Psoas muscle (tissue), 8 donors: ENCODE data around the gene SLC4A1AP. TPM values are rescaled to one million over a fixed set of nuclear protein-coding genes. Genes with fewer than 3 reads are reported as not detected.

ENCODE experiments used
- ATAC-seq, 4 donors: fragments of 200-7000 bp; cut with Tn5 transposase; one replicate each; pipeline ENCODE4 v1.9.1; 2020; ENCODE audit warnings: moderate library complexity in 3 of 4, mild to moderate bottlenecking in 2 of 4
- DNase-seq, 2 donors: peaks; one replicate each; pipeline ENCODE4 v3.0.0-alpha.2; 2020
- H3K27ac ChIP-seq: fragments of 200-600 bp; one replicate; pipeline ENCODE4 v1.8.0; 2022
- H3K27me3 ChIP-seq, 3 donors: fragments of 200-600 bp in 1 of 3; one replicate each; pipeline versions ENCODE4 v1.6.1 to v1.8.0; 2013 to 2022; ENCODE audit warnings: low read length in 2 of 3, mild to moderate bottlenecking in 2 of 3, moderate library complexity in 1 of 3; ENCODE audit not compliant: insufficient read depth in 3 of 3
- H3K36me3 ChIP-seq, 2 donors: fragments of 200-600 bp in 1 of 2; one replicate each; pipeline versions ENCODE4 v1.6.1 to v1.8.0; 2013 to 2022; ENCODE audit warnings: low read depth in 1 of 2, mild to moderate bottlenecking in 1 of 2, moderate library complexity in 1 of 2; ENCODE audit not compliant: insufficient read depth in 1 of 2
- H3K4me1 ChIP-seq: fragments of 200-600 bp; one replicate; pipeline ENCODE4 v1.8.0; 2022
- H3K4me3 ChIP-seq: fragments of 200-600 bp; one replicate; pipeline ENCODE4 v1.8.0; 2022; ENCODE audit warnings: mild to moderate bottlenecking
- H3K9me3 ChIP-seq: fragments of 200-600 bp; one replicate; pipeline ENCODE4 v1.8.0; 2022
- CTCF ChIP-seq: fragments of 200-600 bp; IDR thresholded peaks from one replicate; pipeline ENCODE4 v1.8.0; 2022; ENCODE audit warnings: antibody characterized with exemption
- WGBS, 3 donors: extraction: QIAGEN DNeasy Blood & Tissue Kit; methylation state at CpG; one replicate each; pipeline versions ENCODE4 v1.1.6 to v1.1.7; 2013; 5-methylcytosine and 5-hydroxymethylcytosine counted together
- intact Hi-C, 2 donors: fragments of 100-400 bp; cut with DNase I; formaldehyde crosslinking; loops; one replicate each; pipeline versions ENCODE4 v1.11.0 to v1.14.2; 2022
- polyA plus RNA-seq, 3 donors: library from polyadenylated mRNA; stranded (reverse); fragments of 200-250 nt; gene quantifications; one replicate each; pipeline ENCODE4 v1.2.3, GENCODE V29; 2013
- total RNA-seq, 4 donors: library from RNA; stranded (reverse); fragmentation: NEBNext Ultra II Directional in 2 of 4; extraction: Animal tissue kit (Norgen Biotek cat#: 25700) in 2 of 4; gene quantifications; one replicate each; pipeline versions ENCODE4 v1.2.1 to v1.2.4, GENCODE V29; 2021 to 2023
- donor health status: healthy with polysubstance abuse.
- donor health status: DM: no; HTN: no; CAD: no; lungs with moderate emphysema.
- donor health status: Bipolar disorder and iron deficiency.
- donor health status: healthy.
- donor health status: DM: yes; HTN: yes; CAD: no.
- donor health status: DM: no; HTN: no; CAD: no.
- donor health status: DM: no; HTN: no; CAD: no.
- donor health status: DM: yes; HTN: yes; CAD: no.

The SLC4A1AP gene
- total and polyA plus RNA-seq, 7 donors: 20.5 to 44.8 (median 26.7) TPM

GRCh38 chr2:27687232-27687631, 23.5 kb downstream of the SLC4A1AP start:
- WGBS, 3 donors: 77 to 82% (median 81%) methylated on average over 1 of the region's 1 CpG
- H3K9me3 ChIP-seq: no peaks in the 10 kb centered on the region
- peak overlapping the region; percentile 77 for H3K27ac ChIP-seq
- TF ChIP-seq CTCF: no peak
- peaks cover 5% of the 10 kb centered on the region for H3K4me1 ChIP-seq
- H3K4me3 ChIP-seq: no peak overlapping the region
- H3K36me3 ChIP-seq: peaks cover 9 to 61% of the 10 kb centered on the region in 2 donors
- no peaks in the 10 kb centered on the region for H3K27me3 ChIP-seq
- intact Hi-C loops: no loop called here
- DNase-seq: no peak
- no peak for ATAC-seq

GRCh38 chr2:27689424-27689823, 25.7 kb downstream of the SLC4A1AP start:
- WGBS, 3 donors: 30 to 56% (median 37%) methylated on average over 2 of the region's 2 CpGs
- intact Hi-C loops: no loop called here
- H3K9me3 ChIP-seq: no peaks in the 10 kb centered on the region
- H3K4me1 ChIP-seq: peaks cover 5% of the 10 kb centered on the region
- TF ChIP-seq CTCF: no peak
- H3K27ac ChIP-seq: peak overlapping the region; percentile 77
- no peak overlapping the region for H3K4me3 ChIP-seq
- H3K27me3 ChIP-seq: no peaks in the 10 kb centered on the region
- peaks cover 9 to 62% of the 10 kb centered on the region in 2 donors for H3K36me3 ChIP-seq
- DNase-seq (no peak), ATAC-seq (peak; percentile 83 to 94 (median 90))

GRCh38 chr2:27690052-27690451, 26.4 kb downstream of the SLC4A1AP start:
- no peak for TF ChIP-seq CTCF
- Histone ChIP-seq H3K27ac (peak overlapping the region; percentile 77), H3K4me1 (peaks cover 5% of the 10 kb centered on the region), H3K27me3 (no peaks in the 10 kb centered on the region), H3K36me3 (peaks cover 8 to 62% of the 10 kb centered on the region in 2 donors), H3K4me3 (no peak overlapping the region), H3K9me3 (no peaks in the 10 kb centered on the region)
- DNase-seq (no peak), ATAC-seq (peak in 2 of 4 donors; percentile 31 to 45)
- intact Hi-C loops: no loop called here

- H3K9me3 ChIP-seq: no peaks in the 10 kb centered on the region
- intact Hi-C loops: no loop called here
- H3K4me3 ChIP-seq: no peak overlapping the region
- no peak for TF ChIP-seq CTCF
- WGBS, 3 donors: 57 to 81% (median 64%) methylated on average over 1 of the region's 1 CpG
- H3K27ac ChIP-seq: no peak overlapping the region
- H3K36me3 ChIP-seq: peaks cover 2 to 42% of the 10 kb centered on the region in 2 donors
- H3K27me3 ChIP-seq: no peaks in the 10 kb centered on the region
- ATAC-seq: no peak
- H3K4me1 ChIP-seq: peaks cover 7% of the 10 kb centered on the region
- no peak for DNase-seq
These were observed 34.0 kb downstream of the SLC4A1AP start for GRCh38 chr2:27697660-27698059.

- Histone ChIP-seq H3K27ac (peak overlapping the region; percentile 83), H3K27me3 (no peaks in the 10 kb centered on the region), H3K9me3 (no peaks in the 10 kb centered on the region), H3K36me3 (peaks cover 0 to 10% of the 10 kb centered on the region in 2 donors), H3K4me1 (peaks cover 40% of the 10 kb centered on the region), H3K4me3 (no peak overlapping the region)
- TF ChIP-seq CTCF: no peak
- ATAC-seq: peak; percentile 73 to 87 (median 78)
- 16 to 24% (median 22%) methylated on average over 5 of the region's 5 CpGs for WGBS, 3 donors
- intact Hi-C loops: loop anchor here in 1 of 2 donors (5.0 to 10.0 kb wide), 2 partner anchors 693 to 751 kb away; partner anchors contain the start of gene FOSL2
- peak; percentile 90 to 96 for DNase-seq
These were observed 38.0 kb downstream of the SLC4A1AP start for GRCh38 chr2:27701676-27702075.
